ENCODE results near the gene KCNH2.

DNA sequence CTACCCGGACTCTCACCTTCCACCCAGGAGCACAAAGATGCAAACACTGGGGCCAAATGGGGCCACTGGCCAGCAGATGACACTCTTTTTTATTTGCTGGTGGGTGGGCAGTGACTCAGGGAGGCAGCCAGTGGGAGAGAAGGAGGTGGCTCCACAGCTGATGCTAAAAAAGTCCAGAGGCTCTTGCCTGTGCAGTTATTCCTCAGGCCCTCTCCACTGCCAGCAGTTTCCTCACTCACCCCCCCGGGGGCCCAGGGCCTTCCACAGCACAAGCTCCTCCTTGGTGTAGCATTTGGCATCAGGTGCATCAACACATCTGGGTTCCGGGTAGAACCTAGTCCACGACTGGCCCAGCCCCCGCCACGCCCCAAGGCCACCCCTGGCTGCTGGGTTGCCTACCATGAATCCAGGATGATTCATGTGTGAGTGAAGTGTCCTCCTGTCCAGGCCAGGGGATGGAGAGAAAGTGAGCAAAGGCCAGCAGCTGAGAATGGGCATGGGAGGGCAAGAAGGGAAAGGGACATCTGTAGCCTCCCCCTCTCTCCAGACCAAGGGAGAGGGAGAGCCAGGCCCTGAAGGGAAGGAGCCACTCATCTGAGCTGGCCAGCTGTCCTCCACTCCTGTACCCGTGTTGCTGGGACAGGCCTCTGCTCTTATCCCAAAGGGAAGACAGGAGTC, 1.7 kb upstream of the KCNH2 start:
- TF ChIP-seq, protein P1, sequence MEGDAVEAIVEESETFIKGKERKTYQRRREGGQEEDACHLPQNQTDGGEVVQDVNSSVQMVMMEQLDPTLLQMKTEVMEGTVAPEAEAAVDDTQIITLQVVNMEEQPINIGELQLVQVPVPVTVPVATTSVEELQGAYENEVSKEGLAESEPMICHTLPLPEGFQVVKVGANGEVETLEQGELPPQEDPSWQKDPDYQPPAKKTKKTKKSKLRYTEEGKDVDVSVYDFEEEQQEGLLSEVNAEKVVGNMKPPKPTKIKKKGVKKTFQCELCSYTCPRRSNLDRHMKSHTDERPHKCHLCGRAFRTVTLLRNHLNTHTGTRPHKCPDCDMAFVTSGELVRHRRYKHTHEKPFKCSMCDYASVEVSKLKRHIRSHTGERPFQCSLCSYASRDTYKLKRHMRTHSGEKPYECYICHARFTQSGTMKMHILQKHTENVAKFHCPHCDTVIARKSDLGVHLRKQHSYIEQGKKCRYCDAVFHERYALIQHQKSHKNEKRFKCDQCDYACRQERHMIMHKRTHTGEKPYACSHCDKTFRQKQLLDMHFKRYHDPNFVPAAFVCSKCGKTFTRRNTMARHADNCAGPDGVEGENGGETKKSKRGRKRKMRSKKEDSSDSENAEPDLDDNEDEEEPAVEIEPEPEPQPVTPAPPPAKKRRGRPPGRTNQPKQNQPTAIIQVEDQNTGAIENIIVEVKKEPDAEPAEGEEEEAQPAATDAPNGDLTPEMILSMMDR (IDR thresholded peaks at IDR 0.05), result no peak
- TF ChIP-seq POLR2A (IDR thresholded peaks at IDR 0.05), result no peak
